Measurements from ENCODE around the gene PLCB4. TPM values are rescaled to one million over a fixed set of nuclear protein-coding genes. Genes with fewer than 3 reads are reported as not detected.
A peak's percentile ranks its signal among the peaks of the same experiment; 100 is the strongest.

Gene PLCB4
- polyA plus RNA-seq, 1 of the 3 experiments (the other 2 are of a cell fraction) = 5.5 TPM

DNA sequence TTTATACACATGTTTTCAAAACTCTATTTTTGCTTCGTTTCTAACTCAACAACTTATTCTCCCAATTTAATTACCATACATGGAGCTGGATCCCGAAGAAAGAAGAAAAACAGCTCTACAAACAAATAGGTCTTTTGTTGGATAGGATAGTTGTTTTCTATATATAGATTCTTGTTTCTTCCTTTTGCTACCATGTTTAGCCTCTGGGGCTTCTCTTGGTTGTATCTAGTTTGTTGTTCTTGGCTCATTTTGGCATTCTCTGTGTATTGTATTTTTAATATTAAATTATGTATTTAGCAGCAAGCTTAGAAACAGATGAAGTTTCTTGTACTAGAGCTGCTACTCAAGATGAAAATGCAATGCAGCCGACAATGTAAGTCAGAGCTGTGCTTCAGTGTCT, 60.9 kb downstream of the PLCB4 start:
- Histone ChIP-seq H4K20me1 (ENCODE audit: insufficient read depth) (no peaks in the 10 kb centered on the region), H3K79me2 (ENCODE audit: insufficient read depth) (no peaks in the 10 kb centered on the region), H3K4me1 (ENCODE audit: control insufficient read depth in 1 of 2, insufficient read depth in 2 of 2, low read depth in 1 of 2, low read length in 1 of 2) (peaks cover 0 to 3% of the 10 kb centered on the region in 2 experiments; a peak in 3 of 4 replicates), H3K4me3 (ENCODE audit: low read depth in 2 of 2, low read length in 1 of 2) (peak overlapping the region in 1 of 2 experiments; percentile 15; a peak in 1 of 4 replicates), H3K27me3 (ENCODE audit: insufficient read depth) (no peaks in the 10 kb centered on the region), H3F3A (replicated peaks; ENCODE audit: insufficient read depth) (peaks cover 7% of the 10 kb centered on the region), H3K9ac (no peak overlapping the region), H3K27ac (ENCODE audit: low read depth in 2 of 2, low read length in 1 of 2) (peak overlapping the region; percentile 62 to 91; a peak in 3 of 4 replicates), H3K4me2 (peak overlapping the region; percentile 56; the same call in 1 of the 2 replicates), H3K36me3 (replicated peaks in 1 of 2; ENCODE audit: control insufficient read depth in 1 of 2, insufficient read depth in 2 of 2, low read length in 1 of 2) (no peaks in the 10 kb centered on the region), H3K9me3 (no peaks in the 10 kb centered on the region), H2AFZ (ENCODE audit: low read depth) (no peak overlapping the region), H3K9me2 (no peaks in the 10 kb centered on the region)
- TF ChIP-seq, protein P1, sequence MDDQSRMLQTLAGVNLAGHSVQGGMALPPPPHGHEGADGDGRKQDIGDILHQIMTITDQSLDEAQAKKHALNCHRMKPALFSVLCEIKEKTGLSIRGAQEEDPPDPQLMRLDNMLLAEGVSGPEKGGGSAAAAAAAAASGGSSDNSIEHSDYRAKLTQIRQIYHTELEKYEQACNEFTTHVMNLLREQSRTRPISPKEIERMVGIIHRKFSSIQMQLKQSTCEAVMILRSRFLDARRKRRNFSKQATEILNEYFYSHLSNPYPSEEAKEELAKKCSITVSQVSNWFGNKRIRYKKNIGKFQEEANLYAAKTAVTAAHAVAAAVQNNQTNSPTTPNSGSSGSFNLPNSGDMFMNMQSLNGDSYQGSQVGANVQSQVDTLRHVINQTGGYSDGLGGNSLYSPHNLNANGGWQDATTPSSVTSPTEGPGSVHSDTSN (IDR thresholded peaks at IDR 0.05) = no peak
- TF ChIP-seq FOXM1 (IDR thresholded peaks at IDR 0.05; ENCODE audit: low read depth) = no peak
- no peak for TF ChIP-seq GABPA (IDR thresholded peaks at IDR 0.05; ENCODE audit: low read depth)
- TF ChIP-seq FOSL2 (IDR thresholded peaks at IDR 0.05; ENCODE audit: borderline replicate concordance, low read depth) = no peak
- TF ChIP-seq, protein P2, sequence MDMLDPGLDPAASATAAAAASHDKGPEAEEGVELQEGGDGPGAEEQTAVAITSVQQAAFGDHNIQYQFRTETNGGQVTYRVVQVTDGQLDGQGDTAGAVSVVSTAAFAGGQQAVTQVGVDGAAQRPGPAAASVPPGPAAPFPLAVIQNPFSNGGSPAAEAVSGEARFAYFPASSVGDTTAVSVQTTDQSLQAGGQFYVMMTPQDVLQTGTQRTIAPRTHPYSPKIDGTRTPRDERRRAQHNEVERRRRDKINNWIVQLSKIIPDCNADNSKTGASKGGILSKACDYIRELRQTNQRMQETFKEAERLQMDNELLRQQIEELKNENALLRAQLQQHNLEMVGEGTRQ (IDR thresholded peaks at IDR 0.05; ENCODE audit: borderline replicate concordance, low read depth, low read length) = no peak
- TF ChIP-seq POLR2AphosphoS5 (IDR thresholded peaks at IDR 0.05; ENCODE audit: low read depth, low read length) = no peak
- TF ChIP-seq RAD21 (IDR thresholded peaks at IDR 0.05; ENCODE audit: low read length) = no peak
- TF ChIP-seq, protein P3, sequence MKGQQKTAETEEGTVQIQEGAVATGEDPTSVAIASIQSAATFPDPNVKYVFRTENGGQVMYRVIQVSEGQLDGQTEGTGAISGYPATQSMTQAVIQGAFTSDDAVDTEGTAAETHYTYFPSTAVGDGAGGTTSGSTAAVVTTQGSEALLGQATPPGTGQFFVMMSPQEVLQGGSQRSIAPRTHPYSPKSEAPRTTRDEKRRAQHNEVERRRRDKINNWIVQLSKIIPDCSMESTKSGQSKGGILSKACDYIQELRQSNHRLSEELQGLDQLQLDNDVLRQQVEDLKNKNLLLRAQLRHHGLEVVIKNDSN (IDR thresholded peaks at IDR 0.05; ENCODE audit: borderline replicate concordance, low read depth) = no peak
- no peak for TF ChIP-seq RCOR1 (IDR thresholded peaks at IDR 0.05; ENCODE audit: low read length)
- TF ChIP-seq, protein P4, sequence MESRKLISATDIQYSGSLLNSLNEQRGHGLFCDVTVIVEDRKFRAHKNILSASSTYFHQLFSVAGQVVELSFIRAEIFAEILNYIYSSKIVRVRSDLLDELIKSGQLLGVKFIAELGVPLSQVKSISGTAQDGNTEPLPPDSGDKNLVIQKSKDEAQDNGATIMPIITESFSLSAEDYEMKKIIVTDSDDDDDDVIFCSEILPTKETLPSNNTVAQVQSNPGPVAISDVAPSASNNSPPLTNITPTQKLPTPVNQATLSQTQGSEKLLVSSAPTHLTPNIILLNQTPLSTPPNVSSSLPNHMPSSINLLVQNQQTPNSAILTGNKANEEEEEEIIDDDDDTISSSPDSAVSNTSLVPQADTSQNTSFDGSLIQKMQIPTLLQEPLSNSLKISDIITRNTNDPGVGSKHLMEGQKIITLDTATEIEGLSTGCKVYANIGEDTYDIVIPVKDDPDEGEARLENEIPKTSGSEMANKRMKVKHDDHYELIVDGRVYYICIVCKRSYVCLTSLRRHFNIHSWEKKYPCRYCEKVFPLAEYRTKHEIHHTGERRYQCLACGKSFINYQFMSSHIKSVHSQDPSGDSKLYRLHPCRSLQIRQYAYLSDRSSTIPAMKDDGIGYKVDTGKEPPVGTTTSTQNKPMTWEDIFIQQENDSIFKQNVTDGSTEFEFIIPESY (IDR thresholded peaks at IDR 0.05; ENCODE audit: borderline replicate concordance, low read depth) = no peak
- TF ChIP-seq EZH2phosphoT487 (IDR thresholded peaks at IDR 0.05; ENCODE audit: borderline replicate concordance, low read depth) = no peak
- TF ChIP-seq YY1 (IDR thresholded peaks at IDR 0.05; ENCODE audit: low read depth) = no peak
- TF ChIP-seq, protein P5, sequence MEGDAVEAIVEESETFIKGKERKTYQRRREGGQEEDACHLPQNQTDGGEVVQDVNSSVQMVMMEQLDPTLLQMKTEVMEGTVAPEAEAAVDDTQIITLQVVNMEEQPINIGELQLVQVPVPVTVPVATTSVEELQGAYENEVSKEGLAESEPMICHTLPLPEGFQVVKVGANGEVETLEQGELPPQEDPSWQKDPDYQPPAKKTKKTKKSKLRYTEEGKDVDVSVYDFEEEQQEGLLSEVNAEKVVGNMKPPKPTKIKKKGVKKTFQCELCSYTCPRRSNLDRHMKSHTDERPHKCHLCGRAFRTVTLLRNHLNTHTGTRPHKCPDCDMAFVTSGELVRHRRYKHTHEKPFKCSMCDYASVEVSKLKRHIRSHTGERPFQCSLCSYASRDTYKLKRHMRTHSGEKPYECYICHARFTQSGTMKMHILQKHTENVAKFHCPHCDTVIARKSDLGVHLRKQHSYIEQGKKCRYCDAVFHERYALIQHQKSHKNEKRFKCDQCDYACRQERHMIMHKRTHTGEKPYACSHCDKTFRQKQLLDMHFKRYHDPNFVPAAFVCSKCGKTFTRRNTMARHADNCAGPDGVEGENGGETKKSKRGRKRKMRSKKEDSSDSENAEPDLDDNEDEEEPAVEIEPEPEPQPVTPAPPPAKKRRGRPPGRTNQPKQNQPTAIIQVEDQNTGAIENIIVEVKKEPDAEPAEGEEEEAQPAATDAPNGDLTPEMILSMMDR (IDR thresholded peaks at IDR 0.05) = no peak
- TF ChIP-seq RFX5 (IDR thresholded peaks at IDR 0.05; ENCODE audit: low read length) = no peak
- no peak for TF ChIP-seq GATA2 (CRISPR knock-in tag; IDR thresholded peaks at IDR 0.05)
- no peak for TF ChIP-seq RXRA (IDR thresholded peaks at IDR 0.05; ENCODE audit: borderline replicate concordance, low read depth)
- CTCF ChIA-PET = interaction anchor here (0.9 kb wide), 1 partner anchor 17 kb away, joined by 4 read pairs; no protein-coding TSS in a partner anchor
- 46% methylated on average over 3 of the region's 3 CpGs for WGBS (ENCODE audit: low lambda C conversion rate)
- POLR2A ChIA-PET = no interaction called here
- DNase-seq = no peak

All from SK-N-SH (cell line).